Measurements from ENCODE around the gene KMT5B.

KMT5B gene

GRCh38 chr11:68213555-68214172 lies 568 bp upstream of the KMT5B start:
- DNase-seq (ENCODE audit: extremely low spot score): peak; percentile 87
- ChIA-PET CTCF (interaction anchor here (1.7 kb wide), 1 partner anchor 212 kb away, joined by 3 read pairs; no protein-coding TSS in a partner anchor), POLR2A (no interaction called here)
- no peak for TF ChIP-seq CTCF (IDR thresholded peaks at IDR 0.05; ENCODE audit: control extremely low read depth, extremely low read depth, low read depth, missing control alignments)

DNA sequence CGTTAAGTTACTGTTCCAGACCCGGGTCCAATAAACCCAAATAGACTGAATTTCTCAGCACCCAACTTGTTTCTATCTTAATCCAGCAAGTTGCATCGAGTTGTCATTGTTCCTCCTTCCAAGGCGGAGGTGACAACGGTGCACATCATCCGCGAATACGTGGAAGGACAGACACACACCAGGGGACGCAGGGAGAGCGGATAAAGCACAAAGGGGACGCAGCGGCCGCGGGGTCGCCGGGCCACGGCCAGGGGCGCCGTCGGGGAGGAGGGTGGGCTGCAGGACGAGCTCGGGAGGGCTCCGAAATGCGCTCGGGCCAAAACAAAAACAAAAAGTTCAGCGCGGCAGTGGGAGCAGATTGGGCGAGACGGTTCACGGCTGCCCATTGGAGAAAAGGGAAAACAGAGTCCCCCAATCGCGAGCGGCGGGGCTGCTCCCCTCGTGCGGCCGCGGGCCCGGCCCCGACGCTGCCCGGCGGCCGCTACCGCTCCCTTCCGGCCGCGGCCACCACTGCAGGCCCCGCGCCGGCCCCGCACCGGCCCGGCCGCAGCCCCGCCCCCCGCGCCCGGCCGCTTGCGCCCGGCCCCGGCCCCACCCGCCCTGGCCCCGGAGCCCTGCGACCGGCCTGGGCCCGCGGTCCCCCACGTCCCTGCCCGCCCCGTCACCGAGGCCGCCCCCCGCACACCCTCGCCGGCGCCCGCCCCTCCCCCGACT lies 518 bp downstream of the KMT5B start:
- ChIA-PET CTCF (interaction anchor here (1.5 to 7.5 kb wide), 3 partner anchors 16 to 85 kb away, joined by 3 to 89 read pairs (median 45); no protein-coding TSS in a partner anchor), POLR2A (no interaction called here)
- DNase-seq (ENCODE audit: extremely low spot score): peak; percentile 87
- peak; percentile 43 for TF ChIP-seq CTCF (IDR thresholded peaks at IDR 0.05; ENCODE audit: control extremely low read depth, extremely low read depth, low read depth, missing control alignments)

- DNase-seq (ENCODE audit: extremely low spot score): no peak
- CTCF ChIA-PET: interaction anchor here (0.8 to 7.5 kb wide), 10 partner anchors 8 to 209 kb away, joined by 3 to 89 read pairs (median 4); partner anchors contain the start of gene ALDH3B1
- TF ChIP-seq CTCF (IDR thresholded peaks at IDR 0.05; ENCODE audit: control extremely low read depth, extremely low read depth, low read depth, missing control alignments): no peak
- POLR2A ChIA-PET: no interaction called here
Observed at GRCh38 chr11:68211546-68211945, 1.6 kb downstream of the KMT5B start.

GRCh38 chr11:68206211-68206610 lies 6.9 kb downstream of the KMT5B start:
- peak; percentile 78 for TF ChIP-seq CTCF (IDR thresholded peaks at IDR 0.05; ENCODE audit: control extremely low read depth, extremely low read depth, low read depth, missing control alignments)
- CTCF ChIA-PET: interaction anchor here (0.7 to 7.5 kb wide), 8 partner anchors 9 to 203 kb away, joined by 3 to 89 read pairs (median 4); no protein-coding TSS in a partner anchor
- peak; percentile 73 for DNase-seq (ENCODE audit: extremely low spot score)
- POLR2A ChIA-PET: interaction anchor here (0.6 kb wide), 1 partner anchor 1570 kb away, joined by 5 read pairs; no protein-coding TSS in a partner anchor

GRCh38 chr11:68204402-68204801 lies 8.7 kb downstream of the KMT5B start:
- POLR2A ChIA-PET: interaction anchor here (0.7 kb wide), 1 partner anchor 56 kb away, joined by 3 read pairs; no protein-coding TSS in a partner anchor
- CTCF ChIA-PET: interaction anchor here (1.0 to 3.3 kb wide), 4 partner anchors 9 to 94 kb away, joined by 3 to 15 read pairs (median 10); no protein-coding TSS in a partner anchor
- no peak for DNase-seq (ENCODE audit: extremely low spot score)
- no peak for TF ChIP-seq CTCF (IDR thresholded peaks at IDR 0.05; ENCODE audit: control extremely low read depth, extremely low read depth, low read depth, missing control alignments)

DNA sequence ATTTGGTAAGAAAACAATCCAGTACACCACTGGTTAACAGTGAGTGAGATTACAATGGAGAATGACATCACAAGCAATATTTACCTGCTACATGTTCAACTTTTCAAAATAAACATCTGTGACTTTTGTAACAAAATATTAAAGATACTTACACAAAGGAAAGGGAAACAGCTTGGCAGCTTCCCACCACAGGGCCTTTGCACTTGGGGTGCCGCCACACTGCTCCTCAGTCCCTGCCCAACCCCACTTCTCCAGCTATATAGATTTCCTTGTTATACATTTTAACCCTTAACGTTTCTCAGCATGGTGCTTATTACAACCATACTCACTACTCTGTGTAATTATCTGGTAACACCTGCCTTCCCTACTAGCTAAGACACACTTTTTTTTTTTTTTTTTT lies 10.9 kb downstream of the KMT5B start:
- ChIA-PET CTCF (no interaction called here), POLR2A (no interaction called here)
- no peak for TF ChIP-seq CTCF (IDR thresholded peaks at IDR 0.05; ENCODE audit: control extremely low read depth, extremely low read depth, low read depth, missing control alignments)
- DNase-seq (ENCODE audit: extremely low spot score): no peak

All from GM10248 (cell line).